ENCODE results near the gene TUFM. TPM values are rescaled to one million over a fixed set of nuclear protein-coding genes. Genes with fewer than 3 reads are reported as not detected.

The TUFM gene
- total RNA-seq, 1 experiment from 2014 or later, result 342 TPM

DNA sequence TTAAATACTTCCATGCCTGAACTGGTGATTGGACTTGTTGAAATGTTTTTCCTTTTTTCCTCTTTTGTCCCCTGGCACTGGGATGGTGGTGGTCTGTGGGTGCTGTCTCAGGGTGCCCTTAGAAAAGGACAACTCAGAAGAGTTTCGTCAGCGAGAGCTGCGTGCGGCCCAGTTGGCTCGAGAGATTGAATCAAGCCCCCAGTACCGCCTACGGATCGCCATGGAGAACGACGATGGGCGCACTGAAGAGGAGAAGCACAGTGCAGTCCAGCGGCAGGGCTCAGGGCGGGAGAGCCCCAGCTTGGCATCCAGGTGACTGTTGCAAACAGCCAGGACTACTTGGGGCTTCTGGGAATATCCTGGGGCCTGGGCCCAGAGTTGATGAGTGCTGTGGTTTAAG lies 16.4 kb downstream of the TUFM start:
- Histone ChIP-seq H3F3A (ENCODE audit: insufficient read depth, low read depth) (peaks cover 96% of the 10 kb centered on the region), H3K4me1 (replicated peaks; ENCODE audit: insufficient read depth) (peaks cover 13% of the 10 kb centered on the region), H3K27ac (no peak overlapping the region), H4K20me1 (ENCODE audit: insufficient read depth) (peaks cover 96% of the 10 kb centered on the region), H3K36me3 (ENCODE audit: low read depth) (peaks cover 95% of the 10 kb centered on the region), H2AFZ (no peak overlapping the region), H3K4me3 (no peak overlapping the region), H3K79me2 (ENCODE audit: low read depth) (peaks cover 65% of the 10 kb centered on the region), H3K27me3 (ENCODE audit: insufficient read depth, low read depth) (no peaks in the 10 kb centered on the region), H3K4me2 (no peak overlapping the region), H3K9me2 (ENCODE audit: insufficient read depth) (no peaks in the 10 kb centered on the region), H3K9me3 (ENCODE audit: insufficient read depth, low read depth) (no peaks in the 10 kb centered on the region)
- ChIA-PET CTCF (no interaction called here), POLR2A (ENCODE audit: unreplicated experiment) (no interaction called here)
- no TSS peak for BruUV-seq (replicated peaks)
- no peak for DNase-seq
- no peak for TF ChIP-seq EZH2 (IDR thresholded peaks at IDR 0.05; ENCODE audit: low read depth)
- TF ChIP-seq, protein P1, sequence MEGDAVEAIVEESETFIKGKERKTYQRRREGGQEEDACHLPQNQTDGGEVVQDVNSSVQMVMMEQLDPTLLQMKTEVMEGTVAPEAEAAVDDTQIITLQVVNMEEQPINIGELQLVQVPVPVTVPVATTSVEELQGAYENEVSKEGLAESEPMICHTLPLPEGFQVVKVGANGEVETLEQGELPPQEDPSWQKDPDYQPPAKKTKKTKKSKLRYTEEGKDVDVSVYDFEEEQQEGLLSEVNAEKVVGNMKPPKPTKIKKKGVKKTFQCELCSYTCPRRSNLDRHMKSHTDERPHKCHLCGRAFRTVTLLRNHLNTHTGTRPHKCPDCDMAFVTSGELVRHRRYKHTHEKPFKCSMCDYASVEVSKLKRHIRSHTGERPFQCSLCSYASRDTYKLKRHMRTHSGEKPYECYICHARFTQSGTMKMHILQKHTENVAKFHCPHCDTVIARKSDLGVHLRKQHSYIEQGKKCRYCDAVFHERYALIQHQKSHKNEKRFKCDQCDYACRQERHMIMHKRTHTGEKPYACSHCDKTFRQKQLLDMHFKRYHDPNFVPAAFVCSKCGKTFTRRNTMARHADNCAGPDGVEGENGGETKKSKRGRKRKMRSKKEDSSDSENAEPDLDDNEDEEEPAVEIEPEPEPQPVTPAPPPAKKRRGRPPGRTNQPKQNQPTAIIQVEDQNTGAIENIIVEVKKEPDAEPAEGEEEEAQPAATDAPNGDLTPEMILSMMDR (conservative IDR thresholded peaks at IDR 0.05), result no peak
- intact Hi-C loops (cut with micrococcal nuclease; ENCODE audit: unreplicated experiment), result no loop called here

DNA sequence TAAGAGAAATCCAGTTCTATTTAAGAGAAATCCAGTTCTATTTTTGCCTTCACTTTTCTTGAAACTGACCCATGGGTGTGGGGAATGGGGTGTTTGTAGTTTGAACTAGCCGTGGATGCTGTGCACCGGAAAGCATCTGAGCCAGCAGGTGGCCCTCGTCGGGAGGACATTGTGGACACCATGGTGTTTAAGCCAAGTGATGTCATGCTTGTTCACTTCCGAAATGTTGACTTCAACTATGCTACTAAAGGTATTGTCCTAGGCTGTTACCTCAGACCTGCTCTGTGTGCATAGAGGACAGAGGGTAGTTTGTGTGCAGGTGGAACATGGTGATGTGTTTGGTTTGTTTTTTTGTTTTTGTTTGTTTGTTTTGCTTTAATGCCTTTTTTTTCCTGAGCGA lies 20.0 kb downstream of the TUFM start:
- peaks cover 61% of the 10 kb centered on the region for H4K20me1 ChIP-seq (ENCODE audit: insufficient read depth)
- DNase-seq, result no peak
- intact Hi-C loops (cut with micrococcal nuclease; ENCODE audit: unreplicated experiment), result no loop called here
- peaks cover 21% of the 10 kb centered on the region for H3K4me1 ChIP-seq (replicated peaks; ENCODE audit: insufficient read depth)
- BruUV-seq (replicated peaks), result no TSS peak
- no peak overlapping the region for H3K27ac ChIP-seq
- no peak overlapping the region for H2AFZ ChIP-seq
- POLR2A ChIA-PET (ENCODE audit: unreplicated experiment), result no interaction called here
- H3K79me2 ChIP-seq (ENCODE audit: low read depth), result peaks cover 92% of the 10 kb centered on the region
- TF ChIP-seq, protein P1 (conservative IDR thresholded peaks at IDR 0.05), result no peak
- TF ChIP-seq EZH2 (IDR thresholded peaks at IDR 0.05; ENCODE audit: low read depth), result no peak
- no peaks in the 10 kb centered on the region for H3K27me3 ChIP-seq (ENCODE audit: insufficient read depth, low read depth)
- H3K4me2 ChIP-seq, result peak overlapping the region; percentile 86
- H3F3A ChIP-seq (ENCODE audit: insufficient read depth, low read depth), result peaks cover 79% of the 10 kb centered on the region
- H3K36me3 ChIP-seq (ENCODE audit: low read depth), result peaks cover 64% of the 10 kb centered on the region
- CTCF ChIA-PET, result no interaction called here
- H3K9me3 ChIP-seq (ENCODE audit: insufficient read depth, low read depth), result no peaks in the 10 kb centered on the region
- H3K9me2 ChIP-seq (ENCODE audit: insufficient read depth), result no peaks in the 10 kb centered on the region
- peak overlapping the region; percentile 74 for H3K4me3 ChIP-seq

DNA sequence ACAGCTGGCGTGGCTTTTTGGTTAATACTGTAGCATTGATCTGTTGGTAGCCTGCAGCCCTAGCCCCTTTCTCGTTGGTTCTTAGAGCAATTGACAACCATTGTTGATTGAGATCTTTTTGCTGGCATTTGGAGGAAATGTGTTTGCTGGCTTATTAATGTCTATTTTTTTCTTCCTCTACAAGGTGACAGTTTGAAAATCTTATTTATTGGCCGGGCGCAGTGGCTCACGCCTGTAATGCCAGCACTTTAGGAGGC lies 21.5 kb downstream of the TUFM start:
- H3K9me2 ChIP-seq (ENCODE audit: insufficient read depth), result no peaks in the 10 kb centered on the region
- peaks cover 90% of the 10 kb centered on the region for H3K79me2 ChIP-seq (ENCODE audit: low read depth)
- peak overlapping the region; percentile 86 for H3K27ac ChIP-seq
- no peak overlapping the region for H2AFZ ChIP-seq
- ChIA-PET POLR2A (ENCODE audit: unreplicated experiment) (interaction anchor here (0.6 kb wide), 1 partner anchor 300 kb away, joined by 5 read pairs; no protein-coding TSS in a partner anchor), CTCF (no interaction called here)
- peak overlapping the region; percentile 86 for H3K4me2 ChIP-seq
- no peaks in the 10 kb centered on the region for H3K27me3 ChIP-seq (ENCODE audit: insufficient read depth, low read depth)
- H4K20me1 ChIP-seq (ENCODE audit: insufficient read depth), result peaks cover 46% of the 10 kb centered on the region
- peaks cover 21% of the 10 kb centered on the region for H3K4me1 ChIP-seq (replicated peaks; ENCODE audit: insufficient read depth)
- H3F3A ChIP-seq (ENCODE audit: insufficient read depth, low read depth), result peaks cover 73% of the 10 kb centered on the region
- no peaks in the 10 kb centered on the region for H3K9me3 ChIP-seq (ENCODE audit: insufficient read depth, low read depth)
- intact Hi-C loops (cut with micrococcal nuclease; ENCODE audit: unreplicated experiment), result loop anchor here (1.0 kb wide), 2 partner anchors 22 to 126 kb away; partner anchors contain the start of genes NFATC2IP and TUFM
- DNase-seq, result no peak
- peak overlapping the region; percentile 74 for H3K4me3 ChIP-seq
- no TSS peak for BruUV-seq (replicated peaks)
- peaks cover 50% of the 10 kb centered on the region for H3K36me3 ChIP-seq (ENCODE audit: low read depth)
- TF ChIP-seq, protein P1 (conservative IDR thresholded peaks at IDR 0.05), result no peak
- no peak for TF ChIP-seq EZH2 (IDR thresholded peaks at IDR 0.05; ENCODE audit: low read depth)

All from PC-9 (cell line).